GM08714 (cell line): ENCODE measurements around the gene TPD52L1.
A peak's percentile ranks its signal among the peaks of the same experiment; 100 is the strongest.

Experiments used
- H3K4me3 ChIP-seq: fragments of 200-500 bp; sonication (Bioruptor generic); 2 replicates; pipeline ENCODE4 v1.5.1; 2014; ENCODE audit warnings: mild to moderate bottlenecking, low read length, inconsistent platforms
- ZNF274 ChIP-seq: IDR thresholded peaks from 2 replicates; pipeline ENCODE4 v1.6.1; 2012; ENCODE audit warnings: mild to moderate bottlenecking, low read depth, low read length

The TPD52L1 gene

DNA sequence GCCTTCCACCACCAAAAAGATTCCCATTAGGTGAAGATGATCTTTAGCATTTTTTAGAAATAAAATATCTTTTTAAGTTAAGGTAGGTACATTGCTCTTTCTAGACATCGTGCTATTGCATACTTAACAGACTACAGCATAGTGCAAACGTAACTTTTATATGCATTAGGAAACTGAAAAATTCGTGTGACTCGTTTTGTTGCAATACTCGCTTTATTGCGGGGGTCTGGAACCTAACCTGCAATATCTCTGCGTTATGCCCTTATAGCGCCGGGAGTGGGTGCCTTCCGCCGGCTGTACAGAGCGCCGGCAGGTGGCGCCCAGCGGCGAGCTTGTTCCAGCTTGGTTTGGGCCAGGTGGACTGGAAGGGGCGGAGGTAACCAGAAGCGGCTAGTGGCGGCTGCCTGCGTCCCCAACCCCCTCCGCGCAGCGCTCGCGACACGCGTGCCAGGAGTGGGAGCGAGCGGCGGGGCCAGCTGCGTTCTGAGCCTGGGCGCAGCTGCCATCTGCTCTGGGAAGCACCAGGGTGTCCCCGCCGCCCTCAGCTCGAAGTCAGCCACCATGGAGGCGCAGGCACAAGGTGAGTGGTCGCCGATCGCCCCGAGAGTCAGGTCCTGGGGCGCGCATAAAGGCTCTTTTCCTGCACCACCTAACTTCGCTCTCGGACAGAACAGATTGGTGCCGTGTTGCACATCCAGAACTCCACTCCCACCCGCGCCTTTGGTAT, at the start of gene TPD52L1:
Gene TPD52L1, plus strand, starts transcription at position 383 of the 727 bp plus-strand sequence. Its CDS starts 179 bp downstream, at position 562.
- TF ChIP-seq ZNF274: no peak
- peak within 1 kb of the TSS; percentile 47 for H3K4me3 ChIP-seq

DNA sequence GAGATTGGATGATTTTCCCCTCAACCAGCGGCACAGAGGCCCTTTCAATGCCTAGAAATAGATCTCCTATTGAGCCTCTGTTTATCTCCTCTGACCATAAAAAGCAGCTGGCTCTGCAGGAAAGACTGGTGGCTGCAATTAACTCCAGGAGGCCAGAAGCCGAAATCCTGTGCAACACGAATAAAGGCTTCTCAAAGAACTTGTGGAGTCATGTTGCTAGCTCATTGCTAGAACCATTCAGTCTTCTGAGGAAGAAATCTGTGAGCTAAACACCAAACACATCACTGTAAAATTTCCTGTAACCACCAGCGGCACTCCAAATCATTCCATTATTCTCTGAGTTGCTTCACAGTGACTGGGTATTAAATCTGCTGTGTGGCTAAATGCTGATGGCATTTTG, 49.1 kb upstream of the TPD52L1 start:
- no peak overlapping the region for H3K4me3 ChIP-seq
- no peak for TF ChIP-seq ZNF274

DNA sequence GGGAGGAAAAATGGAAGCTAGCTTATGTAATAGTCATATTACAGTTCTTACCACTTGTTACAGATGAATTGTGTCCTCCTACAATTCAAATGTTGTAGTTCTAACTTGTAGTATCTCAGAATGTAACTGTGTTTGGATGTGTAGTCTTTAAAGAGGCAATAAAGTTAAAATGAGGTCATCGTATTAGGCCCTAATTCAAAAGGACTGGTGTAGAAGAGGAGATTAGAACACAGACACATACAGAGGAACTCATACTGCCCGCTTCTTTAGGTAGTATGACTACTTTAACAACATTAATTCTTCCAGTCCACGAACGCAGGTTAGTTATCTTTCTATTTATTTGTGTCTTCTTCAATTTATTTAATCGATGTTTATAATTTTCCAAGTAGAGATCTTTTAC, 46.5 kb upstream of the TPD52L1 start:
- TF ChIP-seq ZNF274: no peak
- H3K4me3 ChIP-seq: no peak overlapping the region

- no peak for TF ChIP-seq ZNF274
- no peak overlapping the region for H3K4me3 ChIP-seq
These were observed 45.7 kb upstream of the TPD52L1 start for GRCh38 chr6:125107896-125108295.

DNA sequence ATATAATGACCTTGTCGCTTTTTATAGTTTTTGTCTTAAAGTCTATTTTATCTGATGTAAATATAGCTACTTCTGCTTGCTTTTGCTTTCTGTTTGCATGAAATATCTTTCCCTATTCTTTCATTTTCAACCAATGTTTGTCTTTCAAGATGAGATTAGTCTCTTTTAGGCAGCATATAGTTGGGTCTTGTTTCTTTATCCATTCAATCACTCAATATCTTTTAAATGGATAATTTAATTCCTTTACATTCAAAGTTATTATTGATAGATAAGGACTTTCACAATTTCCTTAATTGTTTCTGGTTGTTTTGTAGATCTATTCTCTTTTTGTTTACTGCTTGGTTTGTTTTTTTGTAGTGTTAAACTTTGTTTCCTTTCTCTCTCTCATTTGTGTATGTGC, 43.5 kb upstream of the TPD52L1 start:
- TF ChIP-seq ZNF274: no peak
- no peak overlapping the region for H3K4me3 ChIP-seq

DNA sequence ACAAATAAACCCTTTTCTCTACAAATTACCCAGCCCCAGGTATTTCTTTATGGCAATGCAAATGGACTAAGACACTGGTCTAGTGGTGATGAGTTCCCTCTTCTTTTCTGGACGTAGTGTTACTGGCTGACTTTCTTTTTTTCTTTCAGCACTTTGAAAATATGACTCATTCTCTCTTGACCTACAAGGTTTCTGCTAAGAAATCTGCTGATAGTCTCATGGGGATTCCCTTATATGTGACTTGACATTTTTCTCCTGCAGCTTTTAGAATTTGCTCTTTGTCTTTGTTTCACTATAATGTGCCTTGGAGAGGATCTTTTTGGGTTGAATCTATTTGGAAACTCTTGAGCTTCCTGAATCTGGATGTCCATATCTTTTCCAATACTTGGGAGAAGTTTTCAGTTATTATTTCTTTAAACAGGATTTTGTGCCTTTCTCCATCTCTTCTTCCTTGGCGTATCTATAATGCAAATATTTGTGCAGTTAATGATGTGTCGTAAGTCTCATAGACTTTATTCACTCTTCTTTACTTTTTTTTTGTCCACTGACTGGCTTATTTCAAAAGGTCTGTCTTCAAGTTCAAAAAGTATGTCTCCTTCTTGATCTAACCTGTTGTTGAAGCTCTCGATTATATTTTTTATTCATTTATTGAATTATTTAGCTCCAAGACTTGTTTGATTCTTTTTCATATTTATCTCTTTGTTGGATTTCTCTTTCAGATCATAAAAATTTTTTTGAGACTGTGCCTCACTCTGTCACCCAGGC, 42.2 kb upstream of the TPD52L1 start:
- TF ChIP-seq ZNF274: no peak
- no peak overlapping the region for H3K4me3 ChIP-seq

- H3K4me3 ChIP-seq: no peak overlapping the region
- TF ChIP-seq ZNF274: no peak
These were observed 40.6 kb upstream of the TPD52L1 start for GRCh38 chr6:125112934-125113333.

- TF ChIP-seq ZNF274: no peak
- H3K4me3 ChIP-seq: no peak overlapping the region
These were observed 39.2 kb upstream of the TPD52L1 start for GRCh38 chr6:125114248-125114858.

DNA sequence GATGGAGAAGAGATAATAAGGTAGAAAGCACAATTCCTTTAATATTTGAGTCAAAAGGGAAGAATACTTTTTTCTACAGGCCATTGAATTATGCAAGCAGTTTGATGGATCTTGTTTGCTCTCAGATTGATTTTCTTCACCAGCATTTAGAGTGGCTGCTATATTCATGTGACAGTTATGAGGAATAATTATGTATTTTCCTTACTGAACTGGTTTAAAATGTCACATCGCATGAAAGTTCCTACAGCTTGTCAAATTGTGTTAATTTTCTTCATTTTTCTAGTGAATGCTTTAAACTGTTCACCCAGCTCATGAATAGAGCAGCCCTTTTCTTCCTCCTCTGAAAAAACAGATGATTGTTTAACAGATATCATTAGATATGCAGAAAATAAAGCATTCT, 37.4 kb upstream of the TPD52L1 start:
- TF ChIP-seq ZNF274: no peak
- no peak overlapping the region for H3K4me3 ChIP-seq

DNA sequence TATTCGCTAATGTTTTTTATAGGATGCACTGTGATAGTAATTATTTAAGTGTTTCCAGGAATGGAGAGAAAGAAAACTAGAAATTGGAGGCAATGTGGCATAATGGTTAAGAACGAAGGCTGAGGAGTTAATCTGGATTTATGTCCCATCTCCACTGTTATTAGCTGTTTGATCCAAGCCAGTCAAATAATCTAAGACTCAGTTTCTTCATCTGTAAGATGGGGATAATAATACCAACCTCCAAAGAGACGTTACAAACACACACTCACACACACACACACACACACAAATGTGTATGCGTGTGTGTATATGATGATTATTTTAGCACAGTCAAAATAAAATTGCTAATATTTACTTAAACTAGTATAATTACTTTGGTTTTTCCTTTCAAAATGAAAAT, 36.9 kb upstream of the TPD52L1 start:
- TF ChIP-seq ZNF274: no peak
- no peak overlapping the region for H3K4me3 ChIP-seq

- no peak overlapping the region for H3K4me3 ChIP-seq
- TF ChIP-seq ZNF274: no peak
These were observed 35.8 kb upstream of the TPD52L1 start for GRCh38 chr6:125117818-125118217.

GRCh38 chr6:125120054-125120590, 33.5 kb upstream of the TPD52L1 start:
- no peak overlapping the region for H3K4me3 ChIP-seq
- TF ChIP-seq ZNF274: no peak

GRCh38 chr6:125121894-125122293, 31.7 kb upstream of the TPD52L1 start:
- TF ChIP-seq ZNF274: no peak
- no peak overlapping the region for H3K4me3 ChIP-seq

GRCh38 chr6:125123051-125123450, 30.5 kb upstream of the TPD52L1 start:
- no peak overlapping the region for H3K4me3 ChIP-seq
- TF ChIP-seq ZNF274: no peak
